Sigmoid colon (tissue), 7 donors: ENCODE results near the gene KLHL3. TPM values are rescaled to one million over a fixed set of nuclear protein-coding genes. Genes with fewer than 3 reads are reported as not detected.

Experiments used
- DNase-seq: peaks from one replicate; pipeline ENCODE4 v3.0.0-alpha.2; 2019
- H3K27ac ChIP-seq, 4 donors: fragments of 200-600 bp; sonication (generic); one replicate each; pipeline ENCODE4 v1.5.1; 2016 to 2019; ENCODE audit warnings: mild to moderate bottlenecking in 1 of 4
- H3K27me3 ChIP-seq, 3 donors: fragments of 200-600 bp; sonication (generic); one replicate each; pipeline ENCODE4 v1.5.1; 2019; ENCODE audit warnings: mild to moderate bottlenecking in 1 of 3
- H3K36me3 ChIP-seq, 4 donors: fragments of 200-600 bp; sonication (generic); one replicate each; pipeline ENCODE4 v1.5.1; 2016 to 2019
- H3K4me1 ChIP-seq, 4 donors: fragments of 200-600 bp; sonication (generic); one replicate each; pipeline ENCODE4 v1.5.1; 2017 to 2019
- H3K4me3 ChIP-seq, 4 donors: fragments of 200-600 bp; sonication (generic); one replicate each; pipeline ENCODE4 v1.5.1; 2017 to 2019; ENCODE audit warnings: mild to moderate bottlenecking in 2 of 4, moderate library complexity in 1 of 4
- H3K9me3 ChIP-seq, 4 donors: fragments of 200-600 bp in 3 of 4; sonication (generic) in 3 of 4; one replicate each; pipeline versions ENCODE4 v1.5.1 to v1.6.1; 2013 to 2019
- EP300 ChIP-seq, 4 donors: sonication (generic); formaldehyde crosslinking; IDR thresholded peaks; one replicate each; pipeline ENCODE4 v1.6.1; 2017; ENCODE audit warnings: antibody characterized with exemption in 4 of 4
- POLR2A ChIP-seq, 2 donors: fragments of 450-650 bp; IDR thresholded peaks; one replicate each; pipeline ENCODE4 v1.6.1; 2016; ENCODE audit warnings: antibody characterized with exemption in 2 of 2, mild to moderate bottlenecking in 2 of 2, moderate library complexity in 2 of 2
- POLR2AphosphoS5 ChIP-seq, 4 donors: sonication (generic); formaldehyde crosslinking; IDR thresholded peaks; one replicate each; pipeline ENCODE4 v1.6.1; 2017; ENCODE audit warnings: antibody characterized with exemption in 4 of 4
- WGBS, 2 donors: extraction: QIAGEN DNeasy Blood & Tissue Kit; methylation state at CpG; one replicate each; pipeline ENCODE4 v1.1.7; 2013; 5-methylcytosine and 5-hydroxymethylcytosine counted together
- intact Hi-C: fragments of 100-400 bp; cut with DNase I; formaldehyde crosslinking; loops from one replicate; pipeline ENCODE4 v1.15.1; 2023
- polyA plus RNA-seq, 3 donors: library from polyadenylated mRNA; stranded (reverse); fragments of 200-250 nt; gene quantifications; one replicate each; pipeline ENCODE4 v1.2.3, GENCODE V29; 2013
- total RNA-seq, 4 donors: library from RNA; depleted of rRNA; stranded (reverse); fragments of >200 nt; gene quantifications; one replicate each; pipeline ENCODE4 v1.1.0, GENCODE V29; 2016
- TF ChIP-seq, protein P1 (sequence below), 4 experiments: fragments of 450-650 bp in 3 of 4; fragments of 200-600 bp in 1 of 4; IDR thresholded peaks; one replicate each; pipeline ENCODE4 v1.5.1; 2016 to 2019; ENCODE audit warnings: antibody characterized with exemption in 4 of 4, mild to moderate bottlenecking in 3 of 4, moderate library complexity in 2 of 4
- donor health status: healthy with polysubstance abuse.
- donor health status: Bipolar disorder and iron deficiency.
- donor health status: healthy.

Gene KLHL3
- total and polyA plus RNA-seq, 7 donors: 0.23 to 5.5 (median 3.5) TPM; not detected in 1

DNA sequence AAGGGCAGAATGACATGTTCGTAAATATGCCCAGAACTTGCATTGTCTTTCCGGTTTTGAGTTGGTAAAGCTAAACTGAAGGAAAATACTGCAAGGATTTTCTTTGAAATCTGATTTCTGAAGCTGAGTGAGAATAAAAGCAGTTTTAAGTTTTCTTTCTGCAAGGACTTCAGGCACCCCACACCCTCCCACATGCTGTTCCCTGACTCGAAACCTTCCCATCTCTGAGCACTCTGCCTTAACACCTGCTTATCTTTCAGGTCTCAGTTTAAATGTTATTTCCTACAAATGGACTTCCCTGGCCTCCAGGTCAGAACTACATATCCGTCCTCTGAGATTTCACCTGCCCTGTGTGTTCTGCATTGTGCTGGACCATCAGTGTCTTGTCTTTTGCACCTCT, 93.8 kb downstream of the KLHL3 start:
- DNase-seq: no peak
- Histone ChIP-seq H3K9me3 (no peaks in the 10 kb centered on the region), H3K4me1 (no peaks in the 10 kb centered on the region), H3K27ac (no peak overlapping the region), H3K36me3 (no peaks in the 10 kb centered on the region), H3K4me3 (no peak overlapping the region), H3K27me3 (no peaks in the 10 kb centered on the region)
- intact Hi-C loops: no loop called here
- 85 to 89% methylated on average over 4 of the region's 4 CpGs for WGBS, 2 donors
- no peak for TF ChIP-seq EP300 (IDR thresholded peaks at IDR 0.05)
- TF ChIP-seq, protein P1, sequence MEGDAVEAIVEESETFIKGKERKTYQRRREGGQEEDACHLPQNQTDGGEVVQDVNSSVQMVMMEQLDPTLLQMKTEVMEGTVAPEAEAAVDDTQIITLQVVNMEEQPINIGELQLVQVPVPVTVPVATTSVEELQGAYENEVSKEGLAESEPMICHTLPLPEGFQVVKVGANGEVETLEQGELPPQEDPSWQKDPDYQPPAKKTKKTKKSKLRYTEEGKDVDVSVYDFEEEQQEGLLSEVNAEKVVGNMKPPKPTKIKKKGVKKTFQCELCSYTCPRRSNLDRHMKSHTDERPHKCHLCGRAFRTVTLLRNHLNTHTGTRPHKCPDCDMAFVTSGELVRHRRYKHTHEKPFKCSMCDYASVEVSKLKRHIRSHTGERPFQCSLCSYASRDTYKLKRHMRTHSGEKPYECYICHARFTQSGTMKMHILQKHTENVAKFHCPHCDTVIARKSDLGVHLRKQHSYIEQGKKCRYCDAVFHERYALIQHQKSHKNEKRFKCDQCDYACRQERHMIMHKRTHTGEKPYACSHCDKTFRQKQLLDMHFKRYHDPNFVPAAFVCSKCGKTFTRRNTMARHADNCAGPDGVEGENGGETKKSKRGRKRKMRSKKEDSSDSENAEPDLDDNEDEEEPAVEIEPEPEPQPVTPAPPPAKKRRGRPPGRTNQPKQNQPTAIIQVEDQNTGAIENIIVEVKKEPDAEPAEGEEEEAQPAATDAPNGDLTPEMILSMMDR (IDR thresholded peaks at IDR 0.05): no peak
- no peak for TF ChIP-seq POLR2A (IDR thresholded peaks at IDR 0.05)
- no peak for TF ChIP-seq POLR2AphosphoS5 (IDR thresholded peaks at IDR 0.05)

DNA sequence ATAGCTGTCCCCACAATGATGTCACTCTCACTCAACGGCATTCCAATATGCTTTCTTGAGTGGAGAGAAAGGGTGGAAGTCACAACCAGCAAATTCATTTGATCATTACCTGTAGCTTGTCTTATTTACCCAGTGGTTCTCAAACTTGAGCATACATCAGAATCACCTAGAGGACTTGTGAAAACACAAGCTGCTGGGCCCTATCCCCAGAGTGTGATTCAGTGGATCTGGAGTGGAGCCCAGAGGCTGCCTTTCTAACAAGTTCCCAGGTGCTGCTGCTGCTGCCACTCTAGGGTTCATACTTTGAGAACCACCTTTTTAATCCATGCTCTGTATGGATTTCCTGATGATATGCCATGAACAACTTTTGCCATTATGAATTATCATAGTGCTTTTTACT, 94.7 kb downstream of the KLHL3 start:
- Histone ChIP-seq H3K4me3 (no peak overlapping the region), H3K27ac (no peak overlapping the region), H3K36me3 (no peaks in the 10 kb centered on the region), H3K4me1 (no peaks in the 10 kb centered on the region), H3K27me3 (no peaks in the 10 kb centered on the region), H3K9me3 (no peaks in the 10 kb centered on the region)
- intact Hi-C loops: no loop called here
- no peak for DNase-seq
- WGBS, 2 donors: 90 to 93% methylated on average over 1 of the region's 1 CpG
- TF ChIP-seq EP300 (IDR thresholded peaks at IDR 0.05) (no peak), POLR2A (IDR thresholded peaks at IDR 0.05) (no peak), POLR2AphosphoS5 (IDR thresholded peaks at IDR 0.05) (no peak)
- TF ChIP-seq, protein P1 (IDR thresholded peaks at IDR 0.05): no peak

DNA sequence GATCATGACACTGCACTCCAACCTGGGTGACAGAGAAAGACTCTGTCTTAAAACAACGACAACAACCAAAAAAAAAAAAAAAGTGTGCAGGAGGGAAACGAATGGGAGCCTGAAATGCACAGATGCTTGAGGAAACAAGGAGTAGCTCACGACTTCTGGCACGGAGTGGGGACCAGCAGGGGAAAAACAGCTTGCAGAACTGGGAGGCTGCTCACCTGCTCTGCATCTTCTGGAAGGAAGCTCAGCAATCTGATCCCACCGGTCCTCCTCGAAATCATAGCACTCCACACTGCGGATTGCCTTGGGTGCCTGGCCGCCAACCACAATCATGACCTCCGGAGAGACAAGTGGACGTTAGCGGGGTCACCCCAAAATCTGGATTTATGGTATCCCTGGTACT, 96.2 kb downstream of the KLHL3 start:
- H3K4me3 ChIP-seq: no peak overlapping the region
- 90 to 96% methylated on average over 11 of the region's 11 CpGs for WGBS, 2 donors
- no peaks in the 10 kb centered on the region for H3K36me3 ChIP-seq
- DNase-seq: no peak
- no peaks in the 10 kb centered on the region for H3K9me3 ChIP-seq
- no peaks in the 10 kb centered on the region for H3K27me3 ChIP-seq
- H3K27ac ChIP-seq: no peak overlapping the region
- H3K4me1 ChIP-seq: no peaks in the 10 kb centered on the region
- intact Hi-C loops: no loop called here
- TF ChIP-seq, protein P1 (IDR thresholded peaks at IDR 0.05): no peak

DNA sequence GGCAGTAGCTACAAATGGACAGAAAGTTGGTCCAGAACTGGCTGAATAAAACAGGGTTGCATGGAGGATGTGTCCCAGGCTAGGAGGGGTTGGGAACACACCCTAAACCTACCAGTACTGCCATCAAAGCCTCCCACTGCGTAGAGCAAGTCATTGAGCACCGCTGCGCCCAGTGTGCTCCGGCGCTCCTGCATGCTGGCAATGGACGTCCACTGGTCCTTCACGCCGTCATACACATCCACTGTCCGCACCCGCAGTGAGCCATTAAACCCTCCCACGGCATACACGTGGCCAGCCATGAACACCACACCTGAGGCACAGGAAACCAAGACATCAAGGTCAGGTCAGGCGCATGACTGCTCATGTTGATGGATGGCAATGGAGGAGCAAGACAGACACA, 97.0 kb downstream of the KLHL3 start:
- WGBS, 2 donors: 93 to 96% methylated on average over 13 of the region's 13 CpGs
- intact Hi-C loops: no loop called here
- no peaks in the 10 kb centered on the region for H3K4me1 ChIP-seq
- TF ChIP-seq EP300 (IDR thresholded peaks at IDR 0.05): no peak
- no peak for TF ChIP-seq POLR2AphosphoS5 (IDR thresholded peaks at IDR 0.05)
- TF ChIP-seq POLR2A (IDR thresholded peaks at IDR 0.05): no peak
- TF ChIP-seq, protein P1 (IDR thresholded peaks at IDR 0.05): no peak
- no peaks in the 10 kb centered on the region for H3K27me3 ChIP-seq
- no peak for DNase-seq
- H3K9me3 ChIP-seq: no peaks in the 10 kb centered on the region
- no peaks in the 10 kb centered on the region for H3K36me3 ChIP-seq
- H3K4me3 ChIP-seq: no peak overlapping the region
- H3K27ac ChIP-seq: no peak overlapping the region
